ENCODE data around the gene SDHB. TPM values are rescaled to one million over a fixed set of nuclear protein-coding genes. Genes with fewer than 3 reads are reported as not detected.

SDHB gene
- total and polyA plus RNA-seq, 7 donors: 190 to 452 (median 266) TPM

GRCh38 chr1:16969057-16969611, 84.7 kb downstream of the SDHB start:
- no peak for ATAC-seq
- Histone ChIP-seq H3K27ac (no peak overlapping the region), H3K9me3 (no peaks in the 10 kb centered on the region), H3K4me1 (no peaks in the 10 kb centered on the region), H3K36me3 (ENCODE audit: insufficient read depth in 1 of 2, low read depth in 1 of 2) (peaks cover 0 to 34% of the 10 kb centered on the region in 2 donors), H3K4me3 (no peak overlapping the region), H3K27me3 (ENCODE audit: insufficient read depth in 3 of 3, low read length in 2 of 3) (no peaks in the 10 kb centered on the region)
- 83 to 88% (median 85%) methylated on average over 14 of the region's 14 CpGs for WGBS, 3 donors
- intact Hi-C loops (cut with DNase I): loop anchor here in 1 of 2 donors (5.0 kb wide), 1 partner anchor 68 kb away; no protein-coding TSS in a partner anchor
- TF ChIP-seq CTCF (IDR thresholded peaks at IDR 0.05): no peak
- no peak for DNase-seq

Other genes with a start within 250 kb of the SDHB start
- 1,000 to 10,000 TPM; 1,264 to 5,208 (median 3,151) TPM for gene RNU1-2, start 158.1 kb downstream of the SDHB start, total RNA-seq
- gene RNU1-2, start 158.1 kb downstream of the SDHB start, polyA plus RNA-seq: not detected
- gene CROCC, start 132.1 kb downstream of the SDHB start, total RNA-seq: 1 to 10 TPM; 3.1 to 6.4 (median 4.3) TPM
- gene CROCC, start 132.1 kb downstream of the SDHB start, polyA plus RNA-seq: 1 to 10 TPM; 3.6 to 6.5 (median 4.8) TPM
- 1 to 10 TPM in 2 of 4 donors, under 1 TPM in 2; 0.57 to 4.0 (median 1.1) TPM for gene MFAP2, start 73.4 kb downstream of the SDHB start, total RNA-seq
- gene MFAP2, start 73.4 kb downstream of the SDHB start, polyA plus RNA-seq: 1 to 10 TPM in 1 of 3 donors, under 1 TPM in 2; 0.40 to 1.5 (median 0.49) TPM
- gene ATP13A2, start 42.1 kb downstream of the SDHB start, total RNA-seq: 10 to 100 TPM; 13.9 to 30.6 (median 22.6) TPM
- 10 to 100 TPM; 17.3 to 22.6 (median 19.4) TPM for gene ATP13A2, start 42.1 kb downstream of the SDHB start, polyA plus RNA-seq
- gene PADI2, start 65.4 kb upstream of the SDHB start, total RNA-seq: 100 to 1,000 TPM; 198 to 956 (median 431) TPM
- 100 to 1,000 TPM in 1 of 3 donors, 10 to 100 TPM in 2; 58.1 to 101 (median 58.3) TPM for gene PADI2, start 65.4 kb upstream of the SDHB start, polyA plus RNA-seq
- gene PADI1, start 151.1 kb upstream of the SDHB start, total RNA-seq: not detected
- gene PADI1, start 151.1 kb upstream of the SDHB start, polyA plus RNA-seq: not detected
- gene PADI3, start 195.1 kb upstream of the SDHB start, total RNA-seq: under 1 TPM in 1 of 4 donors, not detected in 3; 0.09 TPM
- under 1 TPM in 2 of 3 donors, not detected in 1; 0.01 to 0.04 TPM for gene PADI3, start 195.1 kb upstream of the SDHB start, polyA plus RNA-seq

All from psoas muscle (tissue), 8 donors.